Kasumi-1 (cell line): Measurements from ENCODE around the gene LIMK2.
"Not testable (repeated sequence)": the region's sequence is repeated elsewhere in the genome, so short reads cannot be mapped to it uniquely, and the experiment has no call there.

Source experiments
- DNase-seq, 2 experiments: peaks; one replicate each; lab custom pipeline; 2025; lab: John Stamatoyannopoulos, UW

The LIMK2 gene

DNA sequence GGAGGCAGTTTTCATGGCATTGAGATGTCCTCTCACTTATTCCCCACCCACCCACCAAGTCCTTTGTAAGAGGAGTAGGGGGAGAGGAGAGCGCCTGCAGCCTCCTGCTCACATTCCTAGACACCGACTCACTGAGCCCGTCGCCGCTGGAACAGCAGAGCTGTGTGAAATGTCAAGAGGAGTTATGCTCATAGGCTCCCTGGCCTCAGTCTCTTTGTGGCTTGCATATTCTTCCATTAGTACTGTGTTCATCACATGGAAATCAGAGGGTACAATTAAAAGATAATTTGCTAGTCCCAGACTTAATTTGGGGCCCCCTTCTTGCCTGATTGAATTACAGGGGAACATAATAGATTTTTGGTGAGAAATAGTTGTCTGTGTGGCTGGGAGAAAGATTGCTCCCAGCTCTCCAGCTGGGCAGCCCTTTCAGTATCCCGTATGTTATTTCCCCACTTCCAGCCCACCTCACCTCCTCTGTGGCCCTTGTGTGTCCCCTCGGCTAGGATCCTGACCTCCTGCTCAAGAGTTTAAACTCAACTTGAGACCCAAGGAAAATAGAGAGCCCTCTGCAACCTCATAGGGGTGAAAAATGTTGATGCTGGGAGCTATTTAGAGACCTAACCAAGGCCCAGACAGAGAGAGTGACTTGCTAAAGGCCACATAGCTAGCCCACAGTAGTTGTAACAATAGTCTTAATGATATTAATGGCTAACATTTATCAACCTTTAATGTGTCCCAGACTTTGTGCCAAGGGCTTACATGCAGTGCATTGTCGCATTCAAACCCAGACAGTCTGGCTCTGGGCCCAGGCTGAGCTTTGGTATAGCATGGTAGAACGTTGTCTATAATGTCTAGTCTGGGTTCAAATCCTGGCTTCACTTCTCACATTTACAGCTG, 32.2 kb downstream of the LIMK2 start:
- no peak for DNase-seq

DNA sequence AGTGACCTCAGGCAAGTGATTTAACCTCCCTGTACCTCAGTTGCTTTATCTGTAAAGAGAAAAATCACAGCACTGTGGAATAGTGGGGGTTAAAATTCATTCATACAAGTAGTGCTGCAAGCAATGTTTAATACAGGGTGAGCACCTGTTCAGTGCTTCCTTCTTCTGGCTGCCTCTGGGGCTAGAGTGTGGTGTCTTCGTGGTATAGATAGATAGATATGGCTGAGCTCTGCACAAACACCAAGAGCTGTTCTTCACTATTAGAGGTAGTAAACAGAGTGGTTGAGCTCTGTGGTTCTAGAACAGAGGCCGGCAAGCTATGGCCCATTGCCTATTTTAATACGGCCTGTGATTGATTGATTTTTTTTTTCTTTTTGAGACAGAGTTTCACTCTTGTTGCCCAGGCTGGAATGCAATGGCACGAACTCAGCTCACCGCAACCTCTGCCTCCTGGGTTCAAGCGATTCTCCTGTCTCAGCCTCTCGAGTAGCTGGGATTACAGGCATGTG, 32.9 kb downstream of the LIMK2 start:
- DNase-seq: no peak

DNA sequence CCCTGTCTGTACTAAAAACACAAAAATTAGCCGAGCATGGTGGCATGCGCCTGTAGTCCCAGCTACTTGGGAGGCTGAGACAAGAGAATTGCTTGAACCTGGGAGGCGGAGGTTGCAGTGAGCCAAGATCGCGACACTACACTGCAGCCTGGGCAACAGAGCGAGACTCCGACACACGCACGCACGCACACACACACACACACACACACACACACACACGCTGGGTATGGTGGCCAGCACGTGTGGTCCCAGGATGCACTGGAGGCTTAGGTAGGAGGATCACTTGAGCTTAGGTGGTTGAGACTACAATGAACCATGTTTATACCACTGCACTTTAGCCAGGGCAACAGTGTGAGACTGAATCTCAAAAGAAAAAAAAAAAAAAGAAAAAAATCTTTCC, 33.9 kb downstream of the LIMK2 start:
- not testable (repeated sequence) for DNase-seq

DNA sequence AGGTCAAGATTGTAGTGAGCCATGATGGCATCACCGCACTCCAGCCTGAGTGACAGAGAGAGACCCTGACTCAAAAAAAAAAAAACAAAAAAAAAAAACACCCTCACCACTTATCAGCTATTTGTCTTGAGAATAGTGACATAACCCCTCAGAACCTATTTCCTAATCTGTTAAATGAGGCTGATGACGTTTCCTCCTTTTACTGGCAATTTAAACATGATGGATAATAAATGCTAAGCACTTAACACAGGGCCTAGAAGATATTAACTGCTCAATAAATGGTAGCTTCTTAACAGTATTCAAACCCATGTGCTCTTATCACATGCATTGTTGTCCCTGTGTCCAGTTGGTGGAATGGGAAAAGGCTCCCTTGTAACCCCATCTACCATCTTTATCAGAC, 34.6 kb downstream of the LIMK2 start:
- no peak for DNase-seq

DNA sequence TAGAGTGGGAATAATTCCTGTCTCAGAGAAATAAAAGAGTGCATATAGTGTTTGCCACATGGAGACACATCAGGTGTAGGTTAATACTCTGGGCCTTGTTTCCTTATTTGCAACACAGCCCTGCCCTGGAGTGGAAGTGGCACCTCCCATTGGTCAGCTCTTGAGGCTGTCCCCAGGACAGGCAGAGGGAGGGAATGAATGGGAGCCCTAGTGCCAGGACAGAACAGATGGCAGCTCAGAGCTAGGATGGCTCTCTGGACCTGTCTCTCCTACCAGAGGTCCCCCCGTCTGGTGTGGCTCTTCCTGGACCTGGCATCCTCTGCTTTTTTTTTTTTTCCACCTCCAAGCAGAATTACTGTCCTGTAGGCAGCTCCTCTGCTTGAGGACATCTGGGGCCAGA, 35.6 kb downstream of the LIMK2 start:
- no peak for DNase-seq

DNA sequence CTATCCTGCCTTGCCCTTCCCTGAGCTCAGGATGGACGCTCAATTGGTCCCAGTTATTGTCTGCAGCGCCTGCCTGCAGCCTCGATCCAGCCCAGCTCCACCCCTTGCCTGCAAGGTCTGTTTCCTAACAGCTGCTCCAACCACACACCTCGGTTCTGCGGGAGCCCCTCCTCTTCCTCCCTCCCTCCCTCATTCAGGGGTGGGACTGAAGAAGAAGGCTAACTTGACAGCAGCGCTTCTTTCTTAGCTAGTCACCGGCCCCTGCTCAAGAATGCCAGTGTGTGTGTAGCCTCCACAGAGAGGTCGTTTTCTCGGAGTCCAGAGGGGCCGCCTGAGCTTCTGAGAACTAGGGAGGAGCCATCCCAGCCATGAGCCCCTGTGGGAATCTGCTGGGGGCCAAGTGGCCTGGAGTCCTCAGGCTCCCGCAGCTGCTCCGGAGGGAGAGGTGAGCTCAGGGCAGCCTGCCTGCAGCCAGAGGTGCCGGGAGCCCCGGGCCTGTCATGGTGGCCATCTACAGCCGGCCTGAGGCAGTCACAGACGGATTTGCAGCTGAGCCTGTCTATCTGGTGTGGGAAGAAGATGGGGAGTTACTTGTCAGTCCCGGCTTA, 36.1 kb downstream of the LIMK2 start:
- peak; percentile 84 to 90 for DNase-seq

DNA sequence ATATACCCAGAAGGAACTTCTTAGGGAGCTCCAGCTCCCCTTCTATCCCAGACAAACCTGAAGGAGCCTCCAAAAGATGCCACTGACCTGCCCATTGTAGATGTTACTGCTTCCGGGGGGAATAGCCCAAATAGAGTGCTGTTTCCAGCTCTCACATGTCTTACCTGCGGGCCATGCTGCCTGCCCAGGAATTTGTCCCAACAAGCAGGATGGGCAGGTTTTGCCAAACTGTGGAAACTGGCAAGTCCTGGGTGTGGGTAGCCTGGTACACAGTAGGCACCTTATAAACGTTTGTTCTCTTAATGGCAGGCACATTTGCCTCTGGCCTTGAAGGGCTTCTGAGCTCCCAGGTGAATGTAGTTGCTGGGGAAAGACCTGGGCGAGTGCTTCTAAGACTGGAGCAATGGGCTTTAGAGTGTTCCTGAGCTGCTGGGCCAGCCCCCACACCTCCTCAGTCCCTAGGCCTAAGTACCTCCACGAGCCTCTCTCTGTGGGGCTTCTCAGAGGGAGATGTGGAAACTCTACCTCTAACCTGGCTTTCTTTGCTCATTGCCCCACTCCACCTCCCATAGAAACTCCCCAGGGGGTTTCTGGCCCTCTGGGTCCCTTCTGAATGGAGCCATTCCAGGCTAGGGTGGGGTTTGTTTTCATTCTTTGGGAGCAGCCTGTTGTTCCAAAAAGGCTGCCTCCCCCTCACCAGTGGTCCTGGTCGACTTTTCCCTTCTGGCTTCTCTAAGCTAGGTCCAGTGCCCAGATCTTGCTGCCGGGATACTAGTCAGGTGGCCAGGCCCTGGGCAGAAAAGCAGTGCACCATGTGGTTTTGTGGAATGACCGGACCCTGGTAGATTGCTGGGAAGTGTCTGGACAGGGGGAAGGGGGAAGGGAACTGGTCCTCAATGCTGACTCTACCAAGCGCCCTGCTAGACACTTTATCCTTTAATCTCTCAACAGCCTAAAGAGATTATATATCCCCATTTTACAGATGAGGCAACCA, 37.2 kb downstream of the LIMK2 start:
- no peak for DNase-seq

DNA sequence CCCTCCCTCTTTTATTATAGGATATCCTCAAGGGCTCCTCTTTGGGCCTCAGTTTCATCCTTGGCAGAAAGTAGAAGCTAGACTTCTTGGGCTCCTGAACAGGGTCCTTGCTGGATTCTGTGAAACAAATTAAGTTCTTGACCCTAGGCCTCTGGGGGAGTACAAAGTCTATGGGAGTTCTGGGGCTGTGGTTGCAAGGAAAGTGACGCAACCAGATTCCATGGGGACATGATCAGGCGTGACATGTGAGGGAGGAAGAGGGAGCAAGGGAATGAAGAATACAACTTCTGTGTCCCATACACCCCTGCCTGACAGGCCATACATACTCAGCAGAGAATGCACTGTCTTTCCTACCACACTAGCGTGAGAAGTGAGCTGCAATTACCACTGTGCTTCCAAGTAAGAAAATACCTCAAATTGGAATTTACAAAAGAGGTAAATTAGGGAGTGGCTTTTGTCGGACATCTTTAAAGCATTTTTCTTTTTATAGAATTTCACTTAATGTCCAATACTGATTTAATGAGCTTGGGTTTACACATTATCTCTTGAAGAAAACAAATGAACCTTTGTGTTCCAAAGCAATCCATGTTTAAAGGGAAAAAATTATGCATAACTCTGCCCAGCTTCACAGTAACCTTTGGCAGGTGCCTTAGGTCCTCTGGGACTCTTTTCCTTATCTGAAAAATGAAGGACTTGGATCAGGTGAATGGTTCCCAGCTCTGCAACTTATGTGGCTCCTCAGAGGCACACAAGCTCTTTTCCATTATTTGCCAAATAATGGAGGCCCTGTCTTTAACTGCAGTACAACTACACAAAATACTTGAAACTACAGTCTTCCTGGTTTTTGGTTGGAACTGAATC, 38.9 kb downstream of the LIMK2 start:
- no peak for DNase-seq

DNA sequence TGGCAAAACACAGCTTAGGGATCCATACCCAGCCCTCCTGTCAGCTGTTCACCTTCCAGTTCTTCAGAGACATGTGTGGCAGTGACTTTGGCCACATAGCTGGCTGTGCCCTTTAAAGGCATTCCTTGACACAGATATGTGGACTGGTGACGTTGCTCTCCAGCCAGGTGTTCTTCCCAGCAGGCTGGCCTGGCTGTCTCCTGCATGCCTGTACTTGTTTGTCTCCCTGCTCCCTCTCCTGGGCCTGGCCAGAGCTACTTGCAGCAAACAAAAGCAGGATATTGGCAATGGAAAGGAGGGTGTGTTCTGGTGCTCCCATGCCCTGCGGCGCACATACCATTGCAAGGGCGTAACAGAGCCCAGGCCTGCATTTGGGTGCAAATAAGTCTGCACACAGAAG, 41.9 kb downstream of the LIMK2 start:
- no peak for DNase-seq

DNA sequence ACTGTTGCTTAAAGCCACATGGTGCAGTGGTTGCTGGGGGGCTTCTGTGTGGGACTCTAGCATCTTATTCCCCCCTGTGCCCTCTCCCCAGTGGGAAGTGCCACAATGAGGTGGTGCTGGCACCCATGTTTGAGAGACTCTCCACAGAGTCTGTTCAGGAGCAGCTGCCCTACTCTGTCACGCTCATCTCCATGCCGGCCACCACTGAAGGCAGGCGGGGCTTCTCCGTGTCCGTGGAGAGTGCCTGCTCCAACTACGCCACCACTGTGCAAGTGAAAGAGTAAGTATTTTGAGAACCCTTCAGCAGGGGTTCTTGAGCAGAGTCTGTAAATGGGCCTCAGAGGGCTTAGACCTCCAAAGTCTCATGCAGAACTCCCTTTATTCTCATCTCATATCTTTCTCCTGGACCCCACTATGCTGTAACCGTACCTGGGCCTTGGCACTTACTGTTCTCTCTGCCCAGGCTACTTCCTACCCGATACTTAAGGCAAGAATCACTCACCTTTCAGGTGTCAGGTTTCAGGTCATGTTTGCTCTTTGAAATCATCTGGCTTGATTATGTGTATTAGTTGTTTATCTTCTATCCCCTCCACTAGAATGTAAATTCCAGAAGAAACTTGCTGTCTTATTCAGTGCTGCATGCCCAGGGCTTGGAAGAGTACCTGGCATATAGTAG, 47.8 kb downstream of the LIMK2 start:
- no peak for DNase-seq

DNA sequence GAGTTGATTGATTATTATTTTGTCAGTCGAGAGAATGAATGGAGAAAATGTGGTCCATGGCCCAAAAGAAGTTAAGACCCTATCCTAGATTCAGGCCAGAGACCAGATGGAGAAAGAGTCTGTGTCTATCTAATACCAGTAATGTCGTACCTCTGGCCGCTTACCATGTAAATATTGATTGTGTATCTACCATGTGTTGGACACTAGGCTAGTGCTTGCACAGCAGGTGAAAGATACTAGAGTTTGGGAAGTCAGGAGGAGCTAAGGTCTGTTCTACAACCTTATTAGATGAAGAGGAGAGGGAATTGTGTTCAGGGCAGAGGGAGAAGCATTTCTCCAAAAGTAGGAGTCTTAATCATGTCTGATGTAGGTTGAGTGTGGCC, 48.4 kb downstream of the LIMK2 start:
- no peak for DNase-seq

DNA sequence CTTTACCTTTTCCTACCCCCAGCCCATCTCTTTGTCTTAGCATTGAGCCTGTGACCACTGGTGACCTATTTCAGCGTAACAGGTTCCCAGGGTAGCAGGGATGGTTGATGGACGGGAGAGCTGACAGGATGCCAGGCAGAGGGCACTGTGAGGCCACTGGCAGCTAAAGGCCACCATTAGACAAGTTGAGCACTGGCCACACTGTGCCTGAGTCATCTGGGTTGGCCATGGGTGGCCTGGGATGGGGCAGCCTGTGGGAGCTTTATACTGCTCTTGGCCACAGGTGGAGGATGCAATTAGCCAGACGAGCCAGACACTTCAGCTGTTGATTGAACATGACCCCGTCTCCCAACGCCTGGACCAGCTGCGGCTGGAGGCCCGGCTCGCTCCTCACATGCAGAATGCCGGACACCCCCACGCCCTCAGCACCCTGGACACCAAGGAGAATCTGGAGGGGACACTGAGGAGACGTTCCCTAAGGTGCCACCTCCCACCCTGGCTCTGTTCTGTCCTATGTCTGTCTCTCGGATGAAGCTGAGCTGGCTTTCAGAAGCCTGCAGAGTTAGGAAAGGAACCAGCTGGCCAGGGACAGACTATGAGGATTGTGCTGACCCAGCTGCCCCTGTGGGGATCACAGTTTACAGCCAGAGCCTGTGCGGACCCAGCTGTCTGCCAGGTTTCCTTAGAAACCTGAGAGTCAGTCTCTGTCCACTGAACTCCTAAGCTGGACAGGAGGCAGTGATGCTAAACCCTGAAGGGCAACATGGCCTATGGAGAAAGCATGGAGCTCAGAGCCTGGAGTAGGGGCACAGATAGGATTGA, 50.4 kb downstream of the LIMK2 start:
- no peak for DNase-seq

DNA sequence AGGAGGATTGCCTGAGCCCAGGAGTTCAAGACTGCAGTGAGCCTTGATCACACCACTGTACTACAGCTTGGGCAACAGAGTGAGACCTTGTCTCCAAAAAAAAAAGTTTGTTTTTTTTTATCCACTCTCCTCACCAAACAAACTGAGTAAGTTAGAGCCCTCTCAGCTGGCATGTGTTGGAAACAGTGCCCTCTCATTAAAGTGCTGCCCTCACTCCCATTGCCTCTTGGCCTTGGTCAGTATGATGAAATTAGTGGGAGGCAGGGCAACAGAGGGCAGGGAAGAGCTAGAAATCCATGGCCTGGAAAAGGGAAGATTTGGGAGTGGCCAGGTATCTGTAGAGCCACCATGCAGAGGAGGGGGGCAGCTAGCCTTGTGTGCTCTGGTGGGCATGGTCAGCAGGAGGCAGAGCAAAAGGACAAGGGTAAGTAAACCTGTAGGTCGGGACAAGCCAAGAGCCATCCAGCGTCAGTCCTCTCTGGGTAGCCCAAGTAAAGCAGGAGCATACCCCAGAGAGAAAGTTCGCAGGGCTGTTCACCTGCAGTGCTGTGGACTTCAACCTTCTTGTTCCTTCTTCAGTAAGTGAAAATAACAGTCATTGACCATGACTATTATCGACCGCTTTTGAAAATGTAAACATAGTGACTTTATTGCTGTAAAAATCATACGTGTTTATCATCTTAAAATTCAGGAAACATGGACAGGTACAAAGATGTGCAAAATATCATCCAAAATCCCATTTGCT, 52.0 kb downstream of the LIMK2 start:
- no peak for DNase-seq

DNA sequence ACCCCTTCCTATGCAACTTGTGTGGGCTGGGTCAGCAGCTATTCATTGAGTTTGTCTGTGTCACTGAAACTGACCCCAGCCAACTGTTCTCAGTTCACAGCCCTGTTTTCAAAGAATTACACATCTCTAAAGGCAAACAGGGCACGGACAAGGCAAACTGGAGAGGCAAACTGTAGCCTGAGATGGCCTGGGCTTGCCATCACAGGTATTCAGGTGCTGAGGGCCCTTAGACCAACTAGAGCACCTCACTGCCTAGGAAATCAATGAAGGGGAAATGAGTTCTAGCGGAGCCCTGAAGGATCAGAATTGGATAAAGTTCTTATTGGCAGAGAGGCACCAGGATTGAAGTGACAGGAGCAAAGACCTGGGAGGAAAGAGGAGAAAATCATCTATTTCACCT, 56.2 kb downstream of the LIMK2 start:
- no peak for DNase-seq

DNA sequence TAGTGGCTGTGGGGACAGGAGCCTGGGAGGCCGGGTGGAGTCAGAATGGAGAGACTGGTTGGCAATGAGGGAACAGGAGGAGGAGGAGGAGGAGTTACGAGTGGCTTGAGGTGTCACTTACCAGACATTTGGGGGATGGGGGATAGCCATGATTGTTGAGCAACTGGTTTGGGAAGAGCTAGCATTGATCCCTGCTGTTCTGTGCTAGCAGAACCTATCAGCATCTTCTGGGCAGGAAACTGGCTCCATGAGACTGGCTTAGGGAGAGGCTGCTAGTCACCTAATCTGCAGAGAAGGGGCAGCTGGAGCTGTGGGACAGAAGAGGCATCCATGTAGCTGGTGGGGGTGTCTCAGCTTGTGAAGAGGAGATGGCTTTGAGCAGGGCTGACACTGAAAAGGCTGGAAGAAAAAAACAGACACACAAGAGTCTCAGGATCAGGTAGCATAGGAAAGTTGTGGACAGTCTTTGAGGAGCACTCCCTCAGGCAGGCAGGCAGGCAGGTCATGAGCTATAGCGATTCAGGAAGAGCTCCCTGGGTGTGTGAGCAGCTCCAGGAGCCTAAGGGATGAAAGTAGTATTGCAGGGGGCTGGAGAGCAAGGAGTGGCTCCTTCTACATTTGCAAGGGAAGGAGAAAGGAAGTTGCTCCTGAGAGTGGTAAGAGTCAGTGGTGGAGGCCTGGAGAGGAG, 57.9 kb downstream of the LIMK2 start:
- no peak for DNase-seq

DNA sequence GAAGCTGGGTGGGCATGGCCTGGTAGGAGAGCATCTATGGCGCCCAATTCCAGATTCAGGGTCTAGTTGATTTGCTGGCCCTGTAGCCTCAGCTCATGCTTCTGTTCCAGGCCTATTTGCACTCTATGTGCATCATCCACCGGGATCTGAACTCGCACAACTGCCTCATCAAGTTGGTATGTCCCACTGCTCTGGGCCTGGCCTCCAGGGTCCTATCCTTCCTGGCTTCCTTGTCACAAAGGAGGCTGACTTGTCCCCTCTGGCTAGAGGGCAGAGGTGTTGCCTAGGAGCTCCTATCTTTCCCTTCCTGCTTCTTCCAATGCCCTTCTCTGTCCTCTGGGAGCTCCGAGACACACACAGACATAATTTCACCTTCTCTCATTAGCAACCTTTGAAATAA, 58.9 kb downstream of the LIMK2 start:
- DNase-seq: no peak

DNA sequence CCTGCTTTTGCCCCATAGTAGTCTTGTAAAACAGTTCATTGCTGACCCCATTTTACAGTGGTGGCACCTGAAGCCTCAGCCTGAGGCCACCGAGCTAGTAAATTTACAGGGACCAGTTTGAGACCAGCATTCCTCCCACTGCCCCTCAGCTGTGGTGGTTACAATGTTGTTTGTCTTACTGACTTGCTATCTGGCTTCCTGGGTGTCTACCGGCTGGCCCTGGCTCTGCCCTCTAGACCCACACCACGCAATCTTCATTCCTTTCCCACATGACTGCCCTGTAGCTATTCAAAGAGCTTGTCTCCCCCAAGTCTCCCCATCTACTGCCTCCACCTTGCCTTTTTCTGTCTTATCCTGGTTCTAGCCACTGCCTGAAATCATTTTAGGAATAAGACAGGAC, 59.4 kb downstream of the LIMK2 start:
- DNase-seq: no peak
